Measurements from ENCODE around the gene NIPSNAP3A.

- no peak for TF ChIP-seq EZH2 (IDR thresholded peaks at IDR 0.05; ENCODE audit: insufficient read depth, poor library complexity, severe bottlenecking)
- no peak for TF ChIP-seq EZH2phosphoT487 (IDR thresholded peaks at IDR 0.05; ENCODE audit: insufficient read depth, low read depth)
Measured at GRCh38 chr9:104745852-104746251, 1.6 kb upstream of the NIPSNAP3A start.

Measured in GM23248 (cell line).